HCT116 (cell line): Measurements from ENCODE around the gene BET1L.

Experiments used
- EZH2 ChIP-seq: fragments of 200-600 bp; sonication (generic); IDR thresholded peaks from 2 replicates; pipeline ENCODE4 v1.6.1; 2017; ENCODE audit warnings: antibody characterized with exemption, mixed run types
- POLR2A ChIP-seq: IDR thresholded peaks from 2 replicates; pipeline ENCODE4 v1.7.0; 2011; ENCODE audit warnings: borderline replicate concordance; ENCODE audit not compliant: insufficient read depth, insufficient read length; ENCODE audit errors: extremely low read depth
- POLR2AphosphoS5 ChIP-seq: IDR thresholded peaks from 2 replicates; pipeline ENCODE4 v1.6.1; 2011; ENCODE audit warnings: mild to moderate bottlenecking, low read depth, low read length, moderate library complexity
- SIN3A ChIP-seq: IDR thresholded peaks from 2 replicates; pipeline ENCODE4 v1.6.1; 2012; ENCODE audit warnings: low read depth
- TF ChIP-seq, protein P1 (sequence below), 3 experiments: fragments of 200-600 bp in 1 of 3; sonication (generic) in 1 of 3; IDR thresholded peaks in 2 of 3; conservative IDR thresholded peaks in 1 of 3; 2 replicates each; pipeline ENCODE4 v1.5.1; 2012 to 2017; ENCODE audit warnings: low read depth in 2 of 3, low read length in 2 of 3, antibody characterized with exemption in 1 of 3, borderline replicate concordance in 1 of 3, control low read depth in 1 of 3, mild to moderate bottlenecking in 1 of 3, mixed read lengths in 1 of 3, mixed run types in 1 of 3, moderate library complexity in 1 of 3; ENCODE audit not compliant: insufficient read depth in 1 of 3
- TF ChIP-seq, protein P2 (sequence below): IDR thresholded peaks from 2 replicates; pipeline ENCODE4 v1.6.1; 2012; ENCODE audit warnings: low read depth
- TF ChIP-seq, protein P3 (sequence below): IDR thresholded peaks from 2 replicates; pipeline ENCODE4 v1.6.1; 2011; ENCODE audit warnings: mild to moderate bottlenecking, low read length, moderate library complexity; ENCODE audit not compliant: insufficient replicate concordance; ENCODE audit errors: extremely low read depth

- TF ChIP-seq, protein P1, sequence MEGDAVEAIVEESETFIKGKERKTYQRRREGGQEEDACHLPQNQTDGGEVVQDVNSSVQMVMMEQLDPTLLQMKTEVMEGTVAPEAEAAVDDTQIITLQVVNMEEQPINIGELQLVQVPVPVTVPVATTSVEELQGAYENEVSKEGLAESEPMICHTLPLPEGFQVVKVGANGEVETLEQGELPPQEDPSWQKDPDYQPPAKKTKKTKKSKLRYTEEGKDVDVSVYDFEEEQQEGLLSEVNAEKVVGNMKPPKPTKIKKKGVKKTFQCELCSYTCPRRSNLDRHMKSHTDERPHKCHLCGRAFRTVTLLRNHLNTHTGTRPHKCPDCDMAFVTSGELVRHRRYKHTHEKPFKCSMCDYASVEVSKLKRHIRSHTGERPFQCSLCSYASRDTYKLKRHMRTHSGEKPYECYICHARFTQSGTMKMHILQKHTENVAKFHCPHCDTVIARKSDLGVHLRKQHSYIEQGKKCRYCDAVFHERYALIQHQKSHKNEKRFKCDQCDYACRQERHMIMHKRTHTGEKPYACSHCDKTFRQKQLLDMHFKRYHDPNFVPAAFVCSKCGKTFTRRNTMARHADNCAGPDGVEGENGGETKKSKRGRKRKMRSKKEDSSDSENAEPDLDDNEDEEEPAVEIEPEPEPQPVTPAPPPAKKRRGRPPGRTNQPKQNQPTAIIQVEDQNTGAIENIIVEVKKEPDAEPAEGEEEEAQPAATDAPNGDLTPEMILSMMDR (IDR thresholded peaks at IDR 0.05 in 2 of 3, conservative IDR thresholded peaks at IDR 0.05 in 1 of 3; ENCODE audit: borderline replicate concordance in 1 of 3, insufficient read depth in 1 of 3, low read depth in 2 of 3, low read length in 2 of 3), result no peak
- TF ChIP-seq EZH2 (no peak), SIN3A (no peak), POLR2AphosphoS5 (no peak), POLR2A (no peak)
- TF ChIP-seq, protein P2, sequence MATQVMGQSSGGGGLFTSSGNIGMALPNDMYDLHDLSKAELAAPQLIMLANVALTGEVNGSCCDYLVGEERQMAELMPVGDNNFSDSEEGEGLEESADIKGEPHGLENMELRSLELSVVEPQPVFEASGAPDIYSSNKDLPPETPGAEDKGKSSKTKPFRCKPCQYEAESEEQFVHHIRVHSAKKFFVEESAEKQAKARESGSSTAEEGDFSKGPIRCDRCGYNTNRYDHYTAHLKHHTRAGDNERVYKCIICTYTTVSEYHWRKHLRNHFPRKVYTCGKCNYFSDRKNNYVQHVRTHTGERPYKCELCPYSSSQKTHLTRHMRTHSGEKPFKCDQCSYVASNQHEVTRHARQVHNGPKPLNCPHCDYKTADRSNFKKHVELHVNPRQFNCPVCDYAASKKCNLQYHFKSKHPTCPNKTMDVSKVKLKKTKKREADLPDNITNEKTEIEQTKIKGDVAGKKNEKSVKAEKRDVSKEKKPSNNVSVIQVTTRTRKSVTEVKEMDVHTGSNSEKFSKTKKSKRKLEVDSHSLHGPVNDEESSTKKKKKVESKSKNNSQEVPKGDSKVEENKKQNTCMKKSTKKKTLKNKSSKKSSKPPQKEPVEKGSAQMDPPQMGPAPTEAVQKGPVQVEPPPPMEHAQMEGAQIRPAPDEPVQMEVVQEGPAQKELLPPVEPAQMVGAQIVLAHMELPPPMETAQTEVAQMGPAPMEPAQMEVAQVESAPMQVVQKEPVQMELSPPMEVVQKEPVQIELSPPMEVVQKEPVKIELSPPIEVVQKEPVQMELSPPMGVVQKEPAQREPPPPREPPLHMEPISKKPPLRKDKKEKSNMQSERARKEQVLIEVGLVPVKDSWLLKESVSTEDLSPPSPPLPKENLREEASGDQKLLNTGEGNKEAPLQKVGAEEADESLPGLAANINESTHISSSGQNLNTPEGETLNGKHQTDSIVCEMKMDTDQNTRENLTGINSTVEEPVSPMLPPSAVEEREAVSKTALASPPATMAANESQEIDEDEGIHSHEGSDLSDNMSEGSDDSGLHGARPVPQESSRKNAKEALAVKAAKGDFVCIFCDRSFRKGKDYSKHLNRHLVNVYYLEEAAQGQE, result no peak
- TF ChIP-seq, protein P3, sequence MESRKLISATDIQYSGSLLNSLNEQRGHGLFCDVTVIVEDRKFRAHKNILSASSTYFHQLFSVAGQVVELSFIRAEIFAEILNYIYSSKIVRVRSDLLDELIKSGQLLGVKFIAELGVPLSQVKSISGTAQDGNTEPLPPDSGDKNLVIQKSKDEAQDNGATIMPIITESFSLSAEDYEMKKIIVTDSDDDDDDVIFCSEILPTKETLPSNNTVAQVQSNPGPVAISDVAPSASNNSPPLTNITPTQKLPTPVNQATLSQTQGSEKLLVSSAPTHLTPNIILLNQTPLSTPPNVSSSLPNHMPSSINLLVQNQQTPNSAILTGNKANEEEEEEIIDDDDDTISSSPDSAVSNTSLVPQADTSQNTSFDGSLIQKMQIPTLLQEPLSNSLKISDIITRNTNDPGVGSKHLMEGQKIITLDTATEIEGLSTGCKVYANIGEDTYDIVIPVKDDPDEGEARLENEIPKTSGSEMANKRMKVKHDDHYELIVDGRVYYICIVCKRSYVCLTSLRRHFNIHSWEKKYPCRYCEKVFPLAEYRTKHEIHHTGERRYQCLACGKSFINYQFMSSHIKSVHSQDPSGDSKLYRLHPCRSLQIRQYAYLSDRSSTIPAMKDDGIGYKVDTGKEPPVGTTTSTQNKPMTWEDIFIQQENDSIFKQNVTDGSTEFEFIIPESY, result no peak
These were observed 16.7 kb upstream of the BET1L start for GRCh38 chr11:223884-224283.
